Body of pancreas (tissue), 4 donors: ENCODE results near the gene ORAI3. TPM values are rescaled to one million over a fixed set of nuclear protein-coding genes. Genes with fewer than 3 reads are reported as not detected.
A peak's percentile ranks its signal among the peaks of the same experiment; 100 is the strongest.

Experiments used
- ATAC-seq: fragments of 150-250 bp; one replicate; pipeline ENCODE4 v1.9.1; 2016
- DNase-seq, 4 donors: peaks; one replicate each; pipeline ENCODE4 v3.0.0-alpha.2; 2019
- H3K27ac ChIP-seq, 4 donors: fragments of 200-600 bp; sonication (generic); 1 replicate in 3 of 4; 2 replicates in 1 of 4; pipeline versions ENCODE4 v1.5.1 to v1.6.1; 2016 to 2019; ENCODE audit warnings: mild to moderate bottlenecking in 1 of 4, mixed read lengths in 1 of 4, moderate library complexity in 1 of 4
- H3K27me3 ChIP-seq, 2 donors: fragments of 200-600 bp; sonication (generic); one replicate each; pipeline ENCODE4 v1.6.0; 2016; ENCODE audit warnings: mild to moderate bottlenecking in 1 of 2
- H3K36me3 ChIP-seq, 2 donors: fragments of 200-600 bp; sonication (generic); replicated peaks in 1 of 2; 2 replicates each; pipeline ENCODE4 v1.5.1; 2016; ENCODE audit warnings: low read depth in 2 of 2; ENCODE audit not compliant: insufficient read depth in 1 of 2
- H3K4me1 ChIP-seq: fragments of 200-600 bp; sonication (generic); one replicate; pipeline ENCODE4 v1.6.0; 2016
- H3K4me3 ChIP-seq, 2 donors: fragments of 200-600 bp; sonication (generic); 1 replicate in 1 of 2; 2 replicates in 1 of 2; pipeline ENCODE4 v1.5.1; 2016 to 2019
- H3K9me3 ChIP-seq, 3 donors: fragments of 200-600 bp; sonication (generic); 1 replicate in 2 of 3; 2 replicates in 1 of 3; pipeline ENCODE4 v1.5.1; 2016
- POLR2A ChIP-seq, 3 donors: fragments of 450-650 bp; IDR thresholded peaks; one replicate each; pipeline ENCODE4 v1.6.1; 2016; ENCODE audit warnings: antibody characterized with exemption in 3 of 3, mild to moderate bottlenecking in 2 of 3
- WGBS, 2 donors: methylation state at CpG; one replicate each; pipeline ENCODE4 v1.1.5; 2017; 5-methylcytosine and 5-hydroxymethylcytosine counted together
- intact Hi-C: fragments of 100-400 bp; cut with DNase I; formaldehyde crosslinking; loops from one replicate; pipeline ENCODE4 v1.15.1; 2023
- total RNA-seq, 2 donors: library from RNA; depleted of rRNA; stranded (reverse); fragments of >200 nt; gene quantifications; one replicate each; pipeline ENCODE4 v1.1.0, GENCODE V29; 2016
- TF ChIP-seq, protein P1 (sequence below), 7 experiments: fragments of 450-650 bp in 4 of 7; fragments of 200-600 bp in 3 of 7; sonication (generic) in 3 of 7; IDR thresholded peaks; one replicate each; pipeline ENCODE4 v1.5.1; 2016 to 2019; ENCODE audit warnings: antibody characterized with exemption in 7 of 7

ORAI3 gene
- total RNA-seq, 2 donors from 2014 or later = 7.9 to 27.2 TPM

DNA sequence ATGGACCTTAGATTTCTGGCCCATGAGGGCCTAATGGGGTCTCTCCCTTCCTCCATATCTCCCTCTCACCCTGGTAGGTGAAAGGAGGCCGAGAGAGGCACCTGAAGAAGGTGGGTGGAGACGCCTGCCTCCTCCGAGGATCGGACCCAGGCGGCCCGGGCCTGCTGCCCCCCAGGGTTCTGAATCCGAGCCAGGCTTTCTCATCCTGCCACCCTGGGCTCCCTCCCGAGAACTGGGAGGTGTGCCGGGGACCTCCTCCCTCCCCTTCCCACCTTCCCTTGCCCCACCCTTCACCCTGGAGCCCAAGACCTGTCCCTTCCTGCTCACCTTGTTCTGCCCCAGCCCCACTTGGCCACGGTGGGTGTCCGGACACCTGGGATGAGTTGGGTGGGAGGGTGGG is 20.5 kb upstream of the ORAI3 start:
- Histone ChIP-seq H3K9me3 (no peaks in the 10 kb centered on the region), H3K27me3 (no peaks in the 10 kb centered on the region), H3K36me3 (peaks cover 0 to 4% of the 10 kb centered on the region in 2 donors), H3K4me3 (no peak overlapping the region), H3K27ac (no peak overlapping the region), H3K4me1 (peaks cover 14% of the 10 kb centered on the region)
- 92% methylated on average over 9 to 11 of the region's 11 CpGs for WGBS, 2 donors
- no peak for ATAC-seq
- intact Hi-C loops = no loop called here
- no peak for DNase-seq
- no peak for TF ChIP-seq POLR2A (IDR thresholded peaks at IDR 0.05)

DNA sequence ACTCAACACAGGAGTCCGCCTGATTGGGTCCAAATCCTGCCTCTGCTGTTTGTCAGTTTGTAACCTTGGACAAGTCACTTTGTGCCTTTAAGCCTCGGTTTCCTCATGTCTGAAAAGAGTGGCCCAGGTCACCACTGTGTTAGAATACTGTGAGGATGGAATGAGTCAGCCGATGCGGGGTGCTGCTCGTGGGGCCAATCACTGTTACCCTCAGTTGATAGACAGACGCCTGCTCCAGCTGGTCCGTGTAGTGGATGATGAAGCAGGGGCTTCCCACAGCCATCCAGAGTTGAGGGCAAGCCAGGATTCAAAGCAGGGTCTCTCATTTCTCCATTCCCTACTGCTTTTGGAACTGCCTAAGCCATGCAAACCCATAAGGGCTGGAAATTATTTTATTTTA is 19.7 kb upstream of the ORAI3 start:
- DNase-seq (no peak), ATAC-seq (no peak)
- peaks cover 0 to 4% of the 10 kb centered on the region in 2 donors for H3K36me3 ChIP-seq
- intact Hi-C loops = no loop called here
- TF ChIP-seq, protein P1, sequence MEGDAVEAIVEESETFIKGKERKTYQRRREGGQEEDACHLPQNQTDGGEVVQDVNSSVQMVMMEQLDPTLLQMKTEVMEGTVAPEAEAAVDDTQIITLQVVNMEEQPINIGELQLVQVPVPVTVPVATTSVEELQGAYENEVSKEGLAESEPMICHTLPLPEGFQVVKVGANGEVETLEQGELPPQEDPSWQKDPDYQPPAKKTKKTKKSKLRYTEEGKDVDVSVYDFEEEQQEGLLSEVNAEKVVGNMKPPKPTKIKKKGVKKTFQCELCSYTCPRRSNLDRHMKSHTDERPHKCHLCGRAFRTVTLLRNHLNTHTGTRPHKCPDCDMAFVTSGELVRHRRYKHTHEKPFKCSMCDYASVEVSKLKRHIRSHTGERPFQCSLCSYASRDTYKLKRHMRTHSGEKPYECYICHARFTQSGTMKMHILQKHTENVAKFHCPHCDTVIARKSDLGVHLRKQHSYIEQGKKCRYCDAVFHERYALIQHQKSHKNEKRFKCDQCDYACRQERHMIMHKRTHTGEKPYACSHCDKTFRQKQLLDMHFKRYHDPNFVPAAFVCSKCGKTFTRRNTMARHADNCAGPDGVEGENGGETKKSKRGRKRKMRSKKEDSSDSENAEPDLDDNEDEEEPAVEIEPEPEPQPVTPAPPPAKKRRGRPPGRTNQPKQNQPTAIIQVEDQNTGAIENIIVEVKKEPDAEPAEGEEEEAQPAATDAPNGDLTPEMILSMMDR (IDR thresholded peaks at IDR 0.05) = no peak
- TF ChIP-seq POLR2A (IDR thresholded peaks at IDR 0.05) = no peak
- no peak overlapping the region for H3K27ac ChIP-seq
- H3K9me3 ChIP-seq = no peaks in the 10 kb centered on the region
- H3K4me3 ChIP-seq = no peak overlapping the region
- 65 to 87% methylated on average over 6 to 7 of the region's 7 CpGs for WGBS, 2 donors
- no peaks in the 10 kb centered on the region for H3K27me3 ChIP-seq
- H3K4me1 ChIP-seq = peaks cover 14% of the 10 kb centered on the region

DNA sequence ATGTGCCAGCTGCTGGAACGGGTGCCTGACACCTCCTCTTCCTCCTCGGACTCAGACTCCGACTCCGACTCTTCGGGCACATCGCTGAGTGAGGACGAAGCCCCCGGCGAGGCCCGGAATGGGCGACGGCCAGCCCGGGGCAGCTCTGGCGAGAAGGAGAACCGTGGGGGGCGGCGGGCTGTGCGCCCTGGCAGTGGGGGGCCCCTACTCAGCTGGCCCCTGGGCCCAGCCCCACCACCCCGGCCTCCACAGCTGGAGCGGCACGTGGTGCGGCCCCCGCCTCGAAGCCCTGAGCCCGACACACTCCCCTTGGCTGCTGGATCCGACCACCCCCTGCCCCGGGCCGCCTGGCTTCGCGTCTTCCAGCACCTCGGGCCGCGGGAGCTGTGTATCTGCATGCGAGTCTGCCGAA is 18.7 kb upstream of the ORAI3 start:
- H3K4me3 ChIP-seq = no peak overlapping the region
- TF ChIP-seq POLR2A (IDR thresholded peaks at IDR 0.05) = no peak
- TF ChIP-seq, protein P1 (IDR thresholded peaks at IDR 0.05) = no peak
- no peak overlapping the region for H3K27ac ChIP-seq
- no peak for DNase-seq
- peaks cover 0 to 4% of the 10 kb centered on the region in 2 donors for H3K36me3 ChIP-seq
- peaks cover 4% of the 10 kb centered on the region for H3K4me1 ChIP-seq
- intact Hi-C loops = no loop called here
- H3K9me3 ChIP-seq = no peaks in the 10 kb centered on the region
- H3K27me3 ChIP-seq = no peaks in the 10 kb centered on the region
- no peak for ATAC-seq
- WGBS, 2 donors = 86 to 90% methylated on average over 2 to 7 of the region's 35 CpGs

DNA sequence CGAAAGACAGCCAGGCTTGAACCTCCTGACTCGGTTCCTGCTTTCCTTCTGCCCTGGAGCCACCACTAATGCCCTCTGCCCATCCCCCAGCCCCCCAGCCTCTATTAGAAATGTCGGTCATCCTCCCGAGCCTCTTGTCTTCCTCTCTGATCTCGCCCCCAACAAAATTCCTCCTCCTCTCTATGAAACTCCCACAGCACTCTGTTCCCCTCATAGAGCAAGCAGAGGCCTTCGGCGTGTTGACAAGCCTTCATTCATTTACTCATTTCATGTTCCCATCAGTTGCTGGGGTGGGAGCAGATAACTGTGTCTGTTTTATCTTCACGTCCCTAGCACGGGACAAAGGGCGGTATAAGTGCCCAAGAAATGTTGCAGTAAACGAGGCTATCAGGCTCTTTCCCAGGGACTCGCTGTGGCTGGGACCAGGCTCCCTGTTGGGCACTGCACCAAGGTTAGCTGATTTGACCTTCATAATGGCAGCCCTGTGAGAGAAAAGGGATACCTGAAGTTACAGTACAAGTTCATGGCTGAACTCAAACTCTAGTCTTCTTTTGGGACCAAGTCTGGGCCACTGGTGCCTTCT is 17.7 kb upstream of the ORAI3 start:
- H3K27ac ChIP-seq = no peak overlapping the region
- 67 to 71% methylated on average over 12 of the region's 12 CpGs for WGBS, 2 donors
- intact Hi-C loops = no loop called here

DNA sequence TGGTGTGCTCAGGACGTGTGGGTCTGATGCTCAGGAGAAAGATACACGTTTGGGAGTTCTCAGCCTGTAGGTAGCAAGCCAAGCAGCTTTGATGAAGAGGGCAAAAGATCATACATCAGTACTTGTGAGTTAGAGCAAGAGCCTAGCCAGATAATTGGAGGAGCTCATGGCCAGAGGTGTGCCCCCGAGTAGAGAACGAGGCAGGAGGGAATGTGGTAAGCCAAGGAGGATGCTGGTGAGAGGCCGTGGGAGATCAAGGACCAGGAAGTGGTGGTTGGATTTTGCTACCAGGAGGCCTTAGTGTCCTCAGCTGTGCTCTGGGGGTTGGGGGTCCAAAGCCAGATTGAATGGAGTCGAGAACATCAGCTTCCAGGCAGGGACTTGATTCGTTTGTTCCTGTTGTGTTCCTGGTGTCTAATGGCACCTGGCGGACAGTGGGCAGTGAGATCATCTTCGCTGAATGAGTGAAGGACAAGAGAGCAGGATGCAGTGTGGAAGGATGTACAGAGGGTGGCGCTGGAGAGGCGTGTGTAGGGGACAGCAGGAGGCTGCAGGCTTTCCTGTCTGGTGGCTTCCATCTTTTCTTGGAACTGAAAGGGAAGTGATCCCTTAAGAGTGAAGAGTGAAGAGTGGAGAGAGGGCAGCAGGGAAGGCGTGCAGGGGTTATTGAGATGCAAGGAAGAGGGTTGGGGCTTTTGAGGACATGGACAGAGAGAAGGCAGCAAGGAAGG is 13.9 kb upstream of the ORAI3 start:
- H3K36me3 ChIP-seq = peaks cover 0 to 4% of the 10 kb centered on the region in 2 donors
- DNase-seq (peak; percentile 40 to 55 (median 52)), ATAC-seq (peak; percentile 55)
- whole genome bisulfite sequencing, 2 donors = 50 to 54% methylated on average over 12 of the region's 12 CpGs
- no peak overlapping the region for H3K4me3 ChIP-seq
- intact Hi-C loops = no loop called here
- no peaks in the 10 kb centered on the region for H3K9me3 ChIP-seq
- no peak overlapping the region for H3K27ac ChIP-seq
- H3K27me3 ChIP-seq = no peaks in the 10 kb centered on the region
- TF ChIP-seq, protein P1 (IDR thresholded peaks at IDR 0.05) = peak in 5 of 7 experiments; percentile 24 to 54 (median 37)
- TF ChIP-seq POLR2A (IDR thresholded peaks at IDR 0.05) = no peak
- H3K4me1 ChIP-seq = no peaks in the 10 kb centered on the region

More for the DNA sequence above, 17.7 kb upstream of the ORAI3 start:
- ATAC-seq = no peak
- Histone ChIP-seq H3K4me3 (no peak overlapping the region), H3K9me3 (no peaks in the 10 kb centered on the region), H3K27me3 (no peaks in the 10 kb centered on the region), H3K36me3 (peaks cover 0 to 4% of the 10 kb centered on the region in 2 donors), H3K4me1 (no peaks in the 10 kb centered on the region)
- no peak for TF ChIP-seq POLR2A (IDR thresholded peaks at IDR 0.05)
- TF ChIP-seq, protein P1 (IDR thresholded peaks at IDR 0.05) = no peak
- DNase-seq = no peak
